ENCODE results near the gene ZNF507. TPM values are rescaled to one million over a fixed set of nuclear protein-coding genes. Genes with fewer than 3 reads are reported as not detected.

The ZNF507 gene
- total RNA-seq, 1 donor from 2014 or later, result 18.5 TPM

GRCh38 chr19:32339988-32340874, 5.2 kb upstream of the ZNF507 start:
- peak; percentile 28 for DNase-seq (ENCODE audit: low spot score)

DNA sequence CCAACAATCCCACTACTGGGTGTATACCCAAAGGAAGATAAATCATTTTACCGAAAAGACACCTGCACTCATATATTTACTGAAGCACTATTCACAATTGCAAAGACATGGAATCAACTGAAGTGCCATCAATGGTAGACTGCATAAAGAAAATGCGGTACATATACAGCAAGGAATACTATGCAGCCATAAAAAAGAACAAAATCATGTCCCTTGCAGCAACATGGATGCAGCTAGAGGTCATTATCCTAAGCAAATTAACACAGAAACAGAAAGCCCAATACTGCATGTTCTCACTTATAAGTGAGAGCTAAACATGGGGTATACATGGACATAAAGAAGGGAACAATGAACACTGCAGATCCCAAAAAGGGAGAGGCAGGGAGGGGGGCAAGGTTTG, 2.7 kb upstream of the ZNF507 start:
- no peak for DNase-seq (ENCODE audit: low spot score)

GRCh38 chr19:32343550-32344262, 1.7 kb upstream of the ZNF507 start:
- no peak for DNase-seq (ENCODE audit: low spot score)

- DNase-seq (ENCODE audit: low spot score), result no peak
These were observed 1.5 kb downstream of the ZNF507 start for GRCh38 chr19:32346901-32347300.

GRCh38 chr19:32347573-32347972, 2.2 kb downstream of the ZNF507 start:
- DNase-seq (ENCODE audit: low spot score), result no peak

GRCh38 chr19:32349051-32349450, 3.6 kb downstream of the ZNF507 start:
- no peak for DNase-seq (ENCODE audit: low spot score)

GRCh38 chr19:32349724-32350470, 4.5 kb downstream of the ZNF507 start:
- peak; percentile 25 for DNase-seq (ENCODE audit: low spot score)

- no peak for DNase-seq (ENCODE audit: low spot score)
These were observed 5.1 kb downstream of the ZNF507 start for GRCh38 chr19:32350471-32350865.

DNA sequence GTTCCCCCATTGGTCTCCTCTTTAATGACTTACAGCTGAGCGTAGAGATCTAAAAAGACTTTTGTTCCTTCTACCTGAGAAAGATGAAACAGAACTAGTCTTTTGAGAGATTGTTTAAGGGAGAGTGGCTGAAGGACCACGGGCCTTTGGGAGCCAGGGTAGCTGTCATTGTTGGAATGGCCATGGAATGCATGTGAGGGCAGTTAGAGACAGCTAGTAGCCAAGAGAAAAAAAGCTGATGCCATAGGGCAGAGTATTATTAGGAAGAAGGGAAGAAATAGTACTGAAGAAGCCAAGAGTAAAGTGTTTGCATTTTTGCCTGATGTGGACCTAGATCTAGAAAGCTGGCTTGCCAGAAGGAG, 5.6 kb downstream of the ZNF507 start:
- no peak for DNase-seq (ENCODE audit: low spot score)

- DNase-seq (ENCODE audit: low spot score), result no peak
These were observed 6.8 kb downstream of the ZNF507 start for GRCh38 chr19:32352241-32352630.

DNA sequence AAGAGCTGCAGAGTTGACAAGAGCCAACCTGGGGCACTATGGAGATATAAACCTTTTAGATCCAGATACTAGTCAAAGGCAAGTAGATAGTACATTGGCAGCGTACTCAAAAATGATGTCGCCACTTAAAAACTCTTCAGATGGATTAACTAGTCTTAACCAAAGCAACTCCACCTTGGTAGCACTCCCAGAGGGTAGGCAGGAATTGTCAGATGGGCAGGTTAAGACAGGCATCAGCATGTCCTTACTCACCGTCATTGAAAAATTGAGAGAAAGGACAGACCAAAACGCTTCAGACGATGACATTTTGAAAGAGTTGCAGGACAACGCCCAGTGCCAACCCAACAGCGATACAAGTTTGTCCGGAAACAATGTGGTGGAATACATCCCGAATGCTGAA, 8.9 kb downstream of the ZNF507 start:
- DNase-seq (ENCODE audit: low spot score), result no peak

DNA sequence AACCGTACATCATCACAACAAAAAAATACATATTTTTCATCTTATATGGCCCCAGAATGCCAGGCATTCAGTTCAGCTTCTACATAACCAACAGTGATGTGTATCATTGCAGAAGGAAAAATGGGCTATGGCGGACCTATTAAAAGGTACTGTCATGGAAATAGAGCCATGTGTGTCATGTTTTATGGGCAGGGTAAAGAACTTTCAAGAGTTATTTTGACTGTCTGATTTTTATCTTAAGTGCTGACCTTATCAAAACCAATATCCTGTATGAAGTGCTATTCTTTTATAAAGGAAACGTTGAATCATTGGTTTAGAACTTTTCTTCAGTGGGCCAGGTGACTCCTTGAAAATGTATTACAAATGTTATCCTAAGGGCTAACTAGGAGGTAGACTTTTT, 9.9 kb downstream of the ZNF507 start:
- DNase-seq (ENCODE audit: low spot score), result no peak

- DNase-seq (ENCODE audit: low spot score), result no peak
These were observed 12.3 kb downstream of the ZNF507 start for GRCh38 chr19:32357720-32358119.

DNA sequence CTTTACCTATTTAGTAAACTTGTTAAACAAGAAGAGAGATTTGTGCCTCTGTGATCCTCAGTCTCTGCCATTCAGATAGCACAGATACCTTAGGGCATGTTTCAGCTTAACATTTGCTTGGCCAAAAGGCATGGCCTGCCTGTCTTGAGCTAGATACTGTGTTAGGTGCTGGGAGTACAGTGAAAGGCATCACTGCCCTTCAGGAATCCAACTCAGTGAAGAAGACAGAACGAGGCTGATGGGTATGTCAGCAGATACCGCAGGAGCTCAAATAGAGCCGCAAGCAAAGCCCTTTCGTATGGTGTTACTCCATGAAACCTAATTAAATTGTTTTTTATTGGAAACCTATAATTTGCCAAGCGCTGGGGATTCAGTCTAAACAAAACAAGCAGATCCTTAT, 12.9 kb downstream of the ZNF507 start:
- no peak for DNase-seq (ENCODE audit: low spot score)

DNA sequence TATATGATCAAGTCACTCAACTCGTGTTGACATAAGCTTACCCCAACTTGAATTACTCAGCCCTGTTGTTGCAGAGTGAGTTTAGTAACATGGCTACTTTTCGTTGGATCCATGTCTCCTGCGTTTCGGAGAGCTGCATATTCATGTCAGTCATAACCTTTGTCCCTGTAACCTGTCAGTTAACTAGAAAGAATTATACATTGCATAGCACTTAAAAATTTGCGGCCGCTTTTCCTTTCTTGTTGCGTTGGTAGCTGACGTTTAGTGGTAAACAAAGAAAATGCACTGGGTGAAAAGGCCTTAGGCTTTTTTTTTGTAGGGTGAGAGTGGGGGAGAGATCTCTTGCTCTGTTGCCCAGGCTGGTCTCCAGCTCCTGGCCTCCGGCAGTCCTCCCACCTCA, 14.2 kb downstream of the ZNF507 start:
- DNase-seq (ENCODE audit: low spot score), result no peak

DNA sequence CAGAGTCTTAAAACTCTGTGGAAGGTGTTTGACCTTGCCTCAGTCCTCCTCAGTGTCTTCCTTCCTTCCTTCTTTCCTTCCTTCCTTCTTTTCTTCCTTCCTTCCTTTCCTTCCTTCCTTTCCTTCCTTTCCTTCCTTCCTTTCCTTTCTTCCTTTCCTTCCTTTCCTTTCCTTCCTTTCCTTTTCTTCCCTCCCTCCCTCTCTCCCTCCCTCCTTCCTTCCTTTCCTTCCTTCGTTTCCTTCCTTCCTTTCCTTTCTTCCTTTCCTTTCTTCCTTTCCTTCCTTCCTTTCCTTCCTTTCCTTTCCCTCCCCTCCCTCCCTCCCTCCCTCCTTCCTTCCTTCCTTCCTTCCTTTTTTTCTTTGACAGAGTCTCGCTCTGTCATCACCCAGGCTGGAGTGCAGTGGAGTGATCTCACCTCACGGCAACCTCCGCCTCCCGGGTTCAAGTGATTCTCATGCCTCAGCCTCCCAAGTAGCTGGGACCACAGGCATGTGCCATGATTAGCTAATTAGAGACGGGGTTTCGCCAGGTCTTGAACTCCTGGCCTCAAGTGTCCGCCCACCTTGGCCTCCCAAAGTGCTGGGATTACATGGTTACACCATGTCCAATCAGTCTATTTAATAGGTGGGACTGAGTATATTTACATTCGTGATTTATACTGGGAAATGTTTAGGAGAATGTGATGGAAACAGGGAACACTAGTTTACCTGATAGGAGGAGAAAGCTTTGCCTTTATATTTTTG, 16.3 kb downstream of the ZNF507 start:
- no peak for DNase-seq (ENCODE audit: low spot score)

DNA sequence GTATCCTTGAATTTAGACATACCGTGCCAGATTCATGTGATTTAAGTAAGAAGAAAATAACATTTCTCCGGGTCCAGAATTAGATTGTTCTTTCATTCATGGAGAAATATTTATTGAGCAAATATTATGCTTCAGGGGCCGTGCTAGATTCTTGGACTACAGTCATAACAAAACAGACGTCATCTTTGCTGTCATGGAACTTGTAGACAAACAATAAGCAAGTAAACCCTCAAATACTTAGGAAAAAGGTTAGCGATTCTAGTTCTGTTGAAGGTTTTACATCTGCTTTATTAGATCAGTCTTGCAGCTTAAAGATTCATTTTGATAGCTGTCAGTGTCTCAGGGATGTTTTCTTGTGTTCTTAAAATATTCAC, 16.9 kb downstream of the ZNF507 start:
- DNase-seq (ENCODE audit: low spot score), result no peak

GRCh38 chr19:32363175-32363574, 17.8 kb downstream of the ZNF507 start:
- DNase-seq (ENCODE audit: low spot score), result no peak

GRCh38 chr19:32363632-32364031, 18.2 kb downstream of the ZNF507 start:
- no peak for DNase-seq (ENCODE audit: low spot score)

GRCh38 chr19:32364040-32364439, 18.6 kb downstream of the ZNF507 start:
- no peak for DNase-seq (ENCODE audit: low spot score)

DNA sequence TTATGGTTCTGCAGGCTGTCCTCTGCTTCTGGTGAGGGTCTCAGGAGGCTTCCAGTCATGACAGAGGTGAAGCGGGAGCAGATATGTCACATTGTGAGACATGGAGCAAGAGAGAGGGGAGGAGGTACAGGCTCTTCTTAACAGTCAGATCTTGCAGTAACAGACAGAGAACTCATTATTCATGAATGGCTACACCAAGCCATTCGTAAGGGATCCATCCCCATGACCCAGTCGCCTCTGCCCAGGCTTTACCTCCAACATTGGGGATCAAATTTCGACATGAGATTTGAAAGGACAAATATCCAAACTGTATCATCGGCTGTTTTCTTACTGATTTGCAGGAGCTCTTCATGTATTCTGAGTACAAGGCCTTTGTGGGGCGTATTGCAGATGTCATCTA, 21.7 kb downstream of the ZNF507 start:
- no peak for DNase-seq (ENCODE audit: low spot score)
